Endothelial cell of umbilical vein (primary cell): Measurements from ENCODE around the gene ARSJ. TPM values are rescaled to one million over a fixed set of nuclear protein-coding genes. Genes with fewer than 3 reads are reported as not detected.
A peak's percentile ranks its signal among the peaks of the same experiment; 100 is the strongest.

Experiments used
- BruUV-seq: library from RNA; stranded (reverse); fragments of 400-500 nt; replicated peaks from 2 replicates; lab custom pipeline; 2021; lab: Mats Ljungman, UMichigan
- CTCF ChIA-PET: fragments of 300-600, 350-600 bp; sonication (Branson Sonifier 250); formaldehyde crosslinking; loops from one replicate; lab custom pipeline; 2021; ENCODE audit warnings: antibody characterized with exemption, inconsistent platforms; lab: Charles Lee
- POLR2A ChIA-PET: fragments of 300-600, 350-600 bp; sonication (Branson Sonifier 250); formaldehyde crosslinking; loops from one replicate; lab custom pipeline; 2021; ENCODE audit warnings: antibody characterized with exemption, inconsistent platforms; lab: Charles Lee
- DNase-seq: peaks from one replicate; pipeline ENCODE4 v3.0.0-alpha.2; 2011; ENCODE audit warnings: low read depth, low spot score
- FAIRE-seq: peaks from 2 replicates; lab custom pipeline; 2011; peaks lifted over from hg19 to GRCh38; lab: Jason Lieb, UNC
- H2AFZ ChIP-seq: 2 replicates; pipeline ENCODE4 v1.6.0; 2012; ENCODE audit warnings: low read depth, low read length, control low read depth, inconsistent platforms
- H3K27ac ChIP-seq: 2 replicates; pipeline ENCODE4 v1.5.1; 2011; ENCODE audit warnings: low read depth, mild to moderate bottlenecking, control low read depth, low read length, moderate library complexity; ENCODE audit not compliant: insufficient read depth
- H3K27me3 ChIP-seq, 2 experiments: 2 replicates each; pipeline versions ENCODE4 v1.6.0 to v1.6.1; 2011; ENCODE audit warnings: low read length in 2 of 2, mixed read lengths in 1 of 2; ENCODE audit not compliant: control insufficient read depth in 2 of 2, insufficient read depth in 2 of 2
- H3K36me3 ChIP-seq, 2 experiments: 2 replicates in 1 of 2; 3 replicates in 1 of 2; pipeline ENCODE4 v1.5.1; 2011; ENCODE audit warnings: low read length in 2 of 2, mild to moderate bottlenecking in 1 of 2, moderate library complexity in 1 of 2; ENCODE audit not compliant: control insufficient read depth in 2 of 2, insufficient read depth in 2 of 2; ENCODE audit errors: extremely low read depth in 1 of 2
- H3K4me1 ChIP-seq: 3 replicates; pipeline ENCODE4 v1.5.1; 2011; ENCODE audit warnings: mild to moderate bottlenecking, low read length; ENCODE audit not compliant: control insufficient read depth, insufficient read depth; ENCODE audit errors: extremely low read depth
- H3K4me2 ChIP-seq: 2 replicates; pipeline ENCODE4 v1.6.1; 2011; ENCODE audit warnings: low read length, control low read depth, mixed read lengths; ENCODE audit not compliant: insufficient read depth
- H3K4me3 ChIP-seq, 3 experiments: fragments of 200-600 bp in 1 of 3; sonication (generic), shearing (Covaris generic) in 1 of 3; replicated peaks in 1 of 3; 2 replicates each; pipeline ENCODE4 v1.5.1; 2011 to 2016; ENCODE audit warnings: control low read depth in 3 of 3, low read length in 3 of 3, mild to moderate bottlenecking in 2 of 3, inconsistent platforms in 1 of 3, low read depth in 1 of 3, moderate library complexity in 1 of 3; ENCODE audit not compliant: insufficient read depth in 1 of 3
- H3K79me2 ChIP-seq: 2 replicates; pipeline ENCODE4 v1.6.0; 2012; ENCODE audit warnings: low read length, inconsistent platforms; ENCODE audit not compliant: control insufficient read depth, insufficient read depth
- H3K9ac ChIP-seq: replicated peaks from 2 replicates; pipeline ENCODE3; 2011; ENCODE audit warnings: low read length, control low read depth; ENCODE audit not compliant: insufficient read depth; ENCODE audit errors: extremely low read depth
- H3K9me1 ChIP-seq: replicated peaks from 3 replicates; pipeline ENCODE4 v1.6.0; 2011; ENCODE audit warnings: mild to moderate bottlenecking, low read length; ENCODE audit not compliant: control insufficient read depth, insufficient read depth; ENCODE audit errors: extremely low read depth
- H3K9me3 ChIP-seq: replicated peaks from 2 replicates; pipeline ENCODE4 v1.5.1; 2012; ENCODE audit warnings: low read length, inconsistent platforms; ENCODE audit not compliant: control insufficient read depth, insufficient read depth
- H4K20me1 ChIP-seq: replicated peaks from 2 replicates; pipeline ENCODE3; 2011; ENCODE audit warnings: mild to moderate bottlenecking, low read length; ENCODE audit not compliant: control insufficient read depth, insufficient read depth; ENCODE audit errors: extremely low read depth
- MAX ChIP-seq: IDR thresholded peaks from 2 replicates; pipeline ENCODE4 v1.6.1; 2011; ENCODE audit not compliant: insufficient read depth, insufficient read length
- MYC ChIP-seq: IDR thresholded peaks from one replicate; pipeline ENCODE4 v1.6.1; 2011; ENCODE audit warnings: mild to moderate bottlenecking, low read depth, low read length
- POLR2A ChIP-seq: IDR thresholded peaks from 2 replicates; pipeline ENCODE4 v1.6.1; 2012; ENCODE audit warnings: low read depth, mild to moderate bottlenecking, control low read depth, low read length
- dilution Hi-C: fragments of 300-500 bp; cut with MboI; formaldehyde crosslinking; loops from one replicate; pipeline ENCODE4 v1.15.0; 2019; ENCODE audit warnings: low sequenced_read_pairs; ENCODE audit not compliant: extremely low pct_ligation_motif_present
- intact Hi-C: fragments of 100-400 bp; cut with micrococcal nuclease; formaldehyde crosslinking; loops from one replicate; pipeline ENCODE4 v1.10.0; 2022
- polyA plus RNA-seq, 4 experiments: library from polyadenylated mRNA; depleted of rRNA in 3 of 4; stranded (reverse) in 3 of 4; unstranded in 1 of 4; fragments of >200 nt; gene quantifications; 2 replicates each; pipeline versions ENCODE4 v1.2.1 to v1.2.3, GENCODE V29; 2011 to 2012; ENCODE audit warnings: missing spikeins in 1 of 4
- total RNA-seq: library from RNA; stranded (reverse); gene quantifications from 2 replicates; pipeline ENCODE4 v1.2.3, GENCODE V29; 2021

ARSJ gene
- total and polyA plus RNA-seq, 2 donors (not counting 3 experiments of a cell fraction or from before 2014, with no cell fraction given) = 21.9 to 50.0 TPM

GRCh38 chr4:113962016-113962347 is 17.5 kb downstream of the ARSJ start:
- Histone ChIP-seq H4K20me1 (no peaks in the 10 kb centered on the region), H2AFZ (no peak overlapping the region), H3K36me3 (peaks cover 0 to 7% of the 10 kb centered on the region in 2 experiments), H3K9me1 (no peaks in the 10 kb centered on the region), H3K4me2 (no peak overlapping the region), H3K4me3 (no peak overlapping the region), H3K4me1 (peaks cover 53% of the 10 kb centered on the region), H3K79me2 (peaks cover 84% of the 10 kb centered on the region), H3K27ac (no peak overlapping the region), H3K27me3 (no peaks in the 10 kb centered on the region), H3K9ac (no peak overlapping the region), H3K9me3 (no peaks in the 10 kb centered on the region)
- CTCF ChIA-PET = interaction anchor here (2.3 to 4.0 kb wide), 2 partner anchors 8 to 10 kb away, joined by 6 to 27 read pairs; no protein-coding TSS in a partner anchor
- BruUV-seq = no TSS peak
- FAIRE-seq (no peak), DNase-seq (no peak)
- POLR2A ChIA-PET = no interaction called here
- TF ChIP-seq MYC = no peak
- no peak for TF ChIP-seq MAX
- dilution Hi-C loops (no loop called here), intact Hi-C loops (no loop called here)

GRCh38 chr4:113960684-113961321 is 18.6 kb downstream of the ARSJ start:
- peaks cover 86% of the 10 kb centered on the region for H3K79me2 ChIP-seq
- H3K4me3 ChIP-seq = peak overlapping the region in 1 of 3 experiments; percentile 83
- FAIRE-seq (no peak), DNase-seq (peak; percentile 65)
- H3K4me2 ChIP-seq = peak overlapping the region; percentile 100
- no peaks in the 10 kb centered on the region for H3K9me3 ChIP-seq
- no peak for TF ChIP-seq POLR2A
- BruUV-seq = no TSS peak
- no peaks in the 10 kb centered on the region for H3K27me3 ChIP-seq
- POLR2A ChIA-PET = interaction anchor here (1.3 to 2.9 kb wide), 3 partner anchors 10 to 54 kb away, joined by 3 to 16 read pairs (median 7); no protein-coding TSS in a partner anchor
- no peaks in the 10 kb centered on the region for H4K20me1 ChIP-seq
- H3K36me3 ChIP-seq = peaks cover 0 to 12% of the 10 kb centered on the region in 2 experiments
- dilution Hi-C loops (no loop called here), intact Hi-C loops (no loop called here)
- H3K9me1 ChIP-seq = no peaks in the 10 kb centered on the region
- peaks cover 58% of the 10 kb centered on the region for H3K4me1 ChIP-seq
- peak overlapping the region; percentile 95 for H3K9ac ChIP-seq
- H2AFZ ChIP-seq = no peak overlapping the region
- CTCF ChIA-PET = interaction anchor here (0.8 to 4.0 kb wide), 11 partner anchors 9 to 566 kb away, joined by 3 to 27 read pairs (median 6); partner anchors contain the start of gene ARSJ
- peak overlapping the region; percentile 89 for H3K27ac ChIP-seq
